ENCODE measurements around the gene PCDH15. TPM values are rescaled to one million over a fixed set of nuclear protein-coding genes. Genes with fewer than 3 reads are reported as not detected.

The PCDH15 gene
- total and polyA plus RNA-seq, 2 of the 4 experiments (the other 2 are of a cell fraction) = not detected

DNA sequence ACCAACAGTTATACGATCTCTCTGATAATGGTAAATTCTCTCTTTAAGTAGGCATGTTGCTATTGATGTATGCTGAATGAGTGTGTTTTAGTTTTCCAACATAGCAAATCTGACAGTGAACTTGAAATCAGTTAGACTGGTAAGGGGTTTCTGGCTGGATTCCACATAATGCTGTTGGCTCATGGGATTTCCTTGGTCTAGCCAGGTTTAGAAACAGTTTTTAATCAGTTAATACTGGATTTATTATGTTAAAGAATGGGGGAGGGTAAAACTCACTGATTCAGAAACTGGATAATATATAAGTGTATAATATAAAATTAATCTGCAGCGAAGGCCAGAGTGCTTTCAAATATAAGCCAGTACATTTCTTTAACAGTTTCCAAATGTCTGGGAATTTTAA lies 55.6 kb downstream of the PCDH15 start:
- Histone ChIP-seq H2BK5ac (ENCODE audit: low read depth, low read length, poor library complexity, severe bottlenecking) (no peak overlapping the region), H3K18ac (ENCODE audit: low read depth, low read length) (no peak overlapping the region), H2AK9ac (replicated peaks; ENCODE audit: low read depth, low read length, poor library complexity) (no peak overlapping the region), H3K9ac (ENCODE audit: low read depth, low read length) (no peak overlapping the region), H2BK15ac (ENCODE audit: low read depth, low read length) (no peak overlapping the region), H3K36me3 (ENCODE audit: control insufficient read depth, insufficient read depth, low read length) (no peaks in the 10 kb centered on the region), H3K14ac (replicated peaks; ENCODE audit: low read depth, low read length) (no peak overlapping the region), H2BK20ac (ENCODE audit: low read depth, low read length) (no peak overlapping the region), H3K79me1 (ENCODE audit: low read depth in 1 of 2, low read length in 2 of 2) (no peaks in the 10 kb centered on the region), H3K9me3 (ENCODE audit: control insufficient read depth, insufficient read depth, low read length) (no peaks in the 10 kb centered on the region), H4K91ac (ENCODE audit: insufficient read depth, low read depth, low read length) (no peak overlapping the region), H4K8ac (ENCODE audit: low read depth in 2 of 2, low read length in 2 of 2) (no peak overlapping the region), H2AK5ac (ENCODE audit: low read depth, low read length) (no peak overlapping the region), H4K5ac (ENCODE audit: low read depth, low read length) (no peak overlapping the region), H2BK120ac (ENCODE audit: low read depth, low read length) (no peak overlapping the region), H3K23ac (ENCODE audit: low read depth, low read length) (no peak overlapping the region), H3K4me1 (ENCODE audit: control insufficient read depth, insufficient read depth, low read length) (no peaks in the 10 kb centered on the region), H2AFZ (replicated peaks; ENCODE audit: low read length, poor library complexity) (no peak overlapping the region), H3K4me3 (ENCODE audit: insufficient read depth, low read depth, low read length) (no peak overlapping the region), H3K27ac (ENCODE audit: insufficient read depth, low read length) (no peak overlapping the region), H3K9me1 (ENCODE audit: insufficient read depth, low read length) (no peaks in the 10 kb centered on the region), H3K4me2 (ENCODE audit: low read depth, low read length) (no peak overlapping the region), H3K27me3 (ENCODE audit: control insufficient read depth, insufficient read depth, low read length) (no peaks in the 10 kb centered on the region), H3K56ac (ENCODE audit: extremely low read depth, insufficient read depth, low read length) (no peak overlapping the region), H3K4ac (ENCODE audit: low read depth, low read length) (no peak overlapping the region), H4K20me1 (ENCODE audit: insufficient read depth, low read length) (no peaks in the 10 kb centered on the region)
- in situ Hi-C loops (cut with MboI; ENCODE audit: low sequenced_read_pairs) = no loop called here
- no peak for DNase-seq
- intact Hi-C loops (cut with micrococcal nuclease) = no loop called here
- no peak for TF ChIP-seq SMC3 (IDR thresholded peaks at IDR 0.05; ENCODE audit: low read depth, low read length)
- no peak for TF ChIP-seq FOS (IDR thresholded peaks at IDR 0.05; ENCODE audit: low read depth, low read length)
- no peak for TF ChIP-seq POLR2A (IDR thresholded peaks at IDR 0.05; ENCODE audit: low read depth, low read length)
- no peak for TF ChIP-seq ELK1 (IDR thresholded peaks at IDR 0.05; ENCODE audit: borderline replicate concordance, low read depth, low read length)
- TF ChIP-seq BHLHE40 (IDR thresholded peaks at IDR 0.05; ENCODE audit: low read depth, low read length) = no peak
- TF ChIP-seq MAZ (IDR thresholded peaks at IDR 0.05; ENCODE audit: borderline replicate concordance, low read depth, low read length) = no peak
- WGBS, 2 experiments (ENCODE audit: extremely low coverage in 2 of 2, insufficient read length in 1 of 2) = no CpG with 5 or more reads among the region's 2 CpGs
- ATAC-seq (ENCODE audit: low read depth) = no peak
- dilution Hi-C loops (cut with HindIII; ENCODE audit: low sequenced_read_pairs, unreplicated experiment) = no loop called here
- CTCF ChIA-PET = no interaction called here
- BruUV-seq (replicated peaks) = no TSS peak
- POLR2A ChIA-PET (ENCODE audit: unreplicated experiment) = no interaction called here

Measured in IMR-90 (cell line).